ENCODE results near the gene PUS7L. TPM values are rescaled to one million over a fixed set of nuclear protein-coding genes. Genes with fewer than 3 reads are reported as not detected.

Gene PUS7L
- polyA plus RNA-seq, 3 donors, result 1.6 to 14.5 (median 13.0) TPM

- H3K4me2 ChIP-seq (replicated peaks; ENCODE audit: extremely low read depth, low read length, poor library complexity, severe bottlenecking), result no peak overlapping the region
- H3K27me3 ChIP-seq (ENCODE audit: control insufficient read depth in 2 of 2, insufficient read depth in 2 of 2, low read length in 2 of 2), result no peaks in the 10 kb centered on the region
- no peaks in the 10 kb centered on the region for H4K20me1 ChIP-seq (ENCODE audit: insufficient read depth, low read length)
- Mint-ChIP-seq H3K27ac (no peak overlapping the region), H3K36me3 (no peaks in the 10 kb centered on the region), H3K4me3 (no peak overlapping the region), H3K4me1 (no peaks in the 10 kb centered on the region), H3K27me3 (ENCODE audit: low read depth in 3 of 3) (peaks cover 3 to 8% (median 6%) of the 10 kb centered on the region in 3 donors), H3K9me3 (peaks cover 0 to 2% (median 0%) of the 10 kb centered on the region in 7 donors)
- no peaks in the 10 kb centered on the region for H3K4me1 ChIP-seq (ENCODE audit: control insufficient read depth in 1 of 2, insufficient read depth in 2 of 2, low read length in 2 of 2)
- no peak overlapping the region for H3K27ac ChIP-seq (ENCODE audit: low read depth in 1 of 2, low read length in 2 of 2)
- no peaks in the 10 kb centered on the region for H3K9me3 ChIP-seq (replicated peaks in 1 of 2; ENCODE audit: control insufficient read depth in 1 of 2, insufficient read depth in 1 of 2, low read length in 2 of 2)
- peak in 1 of 3 donors; percentile 14 for DNase-seq
- no peaks in the 10 kb centered on the region for H3K79me2 ChIP-seq (ENCODE audit: insufficient read depth, low read length)
- WGBS (ENCODE audit: insufficient coverage), result 69% methylated on average over 3 of the region's 5 CpGs
- no peaks in the 10 kb centered on the region for H3K36me3 ChIP-seq (replicated peaks in 1 of 2; ENCODE audit: control insufficient read depth in 1 of 2, insufficient read depth in 2 of 2, low read length in 2 of 2)
- H3K4me3 ChIP-seq (replicated peaks in 1 of 3; ENCODE audit: low read depth in 2 of 3, low read length in 3 of 3), result no peak overlapping the region
- intact Hi-C loops (cut with micrococcal nuclease), result no loop called here
- TF ChIP-seq CTCF (IDR thresholded peaks at IDR 0.05), result peak; percentile 64
- H3K9ac ChIP-seq (ENCODE audit: insufficient read depth, low read length, poor library complexity, severe bottlenecking), result no peak overlapping the region
- no peak overlapping the region for H2AFZ ChIP-seq (ENCODE audit: insufficient read depth, low read depth, low read length, poor library complexity, severe bottlenecking)
Observed at GRCh38 chr12:43676183-43676813, 82.3 kb downstream of the PUS7L start.

GRCh38 chr12:43675048-43675904 lies 83.3 kb downstream of the PUS7L start:
- H3K9ac ChIP-seq (ENCODE audit: insufficient read depth, low read length, poor library complexity, severe bottlenecking), result no peak overlapping the region
- DNase-seq, result no peak
- whole genome bisulfite sequencing (ENCODE audit: insufficient coverage), result 95% methylated on average over 4 of the region's 6 CpGs
- peaks cover 0 to 2% (median 0%) of the 10 kb centered on the region in 7 donors for H3K9me3 Mint-ChIP-seq
- H3K4me3 ChIP-seq (replicated peaks in 1 of 3; ENCODE audit: low read depth in 2 of 3, low read length in 3 of 3), result no peak overlapping the region
- H3K36me3 Mint-ChIP-seq, result no peaks in the 10 kb centered on the region
- H3K27me3 ChIP-seq (ENCODE audit: control insufficient read depth in 2 of 2, insufficient read depth in 2 of 2, low read length in 2 of 2), result no peaks in the 10 kb centered on the region
- no peaks in the 10 kb centered on the region for H3K36me3 ChIP-seq (replicated peaks in 1 of 2; ENCODE audit: control insufficient read depth in 1 of 2, insufficient read depth in 2 of 2, low read length in 2 of 2)
- H3K4me2 ChIP-seq (replicated peaks; ENCODE audit: extremely low read depth, low read length, poor library complexity, severe bottlenecking), result no peak overlapping the region
- no peak for TF ChIP-seq CTCF (IDR thresholded peaks at IDR 0.05)
- no peaks in the 10 kb centered on the region for H3K4me1 Mint-ChIP-seq
- no peaks in the 10 kb centered on the region for H3K79me2 ChIP-seq (ENCODE audit: insufficient read depth, low read length)
- no peaks in the 10 kb centered on the region for H4K20me1 ChIP-seq (ENCODE audit: insufficient read depth, low read length)
- peak overlapping the region in 1 of 7 donors; percentile 9 for H3K27ac Mint-ChIP-seq
- peaks cover 3 to 8% (median 6%) of the 10 kb centered on the region in 3 donors for H3K27me3 Mint-ChIP-seq (ENCODE audit: low read depth in 3 of 3)
- no peaks in the 10 kb centered on the region for H3K4me1 ChIP-seq (ENCODE audit: control insufficient read depth in 1 of 2, insufficient read depth in 2 of 2, low read length in 2 of 2)
- no peak overlapping the region for H3K27ac ChIP-seq (ENCODE audit: low read depth in 1 of 2, low read length in 2 of 2)
- H3K4me3 Mint-ChIP-seq, result no peak overlapping the region
- intact Hi-C loops (cut with micrococcal nuclease), result no loop called here
- H2AFZ ChIP-seq (ENCODE audit: insufficient read depth, low read depth, low read length, poor library complexity, severe bottlenecking), result no peak overlapping the region
- no peaks in the 10 kb centered on the region for H3K9me3 ChIP-seq (replicated peaks in 1 of 2; ENCODE audit: control insufficient read depth in 1 of 2, insufficient read depth in 1 of 2, low read length in 2 of 2)
